ENCODE data around the gene CENATAC.
"Not testable (repeated sequence)": the region's sequence is repeated elsewhere in the genome, so short reads cannot be mapped to it uniquely, and the experiment has no call there.

CENATAC gene

DNA sequence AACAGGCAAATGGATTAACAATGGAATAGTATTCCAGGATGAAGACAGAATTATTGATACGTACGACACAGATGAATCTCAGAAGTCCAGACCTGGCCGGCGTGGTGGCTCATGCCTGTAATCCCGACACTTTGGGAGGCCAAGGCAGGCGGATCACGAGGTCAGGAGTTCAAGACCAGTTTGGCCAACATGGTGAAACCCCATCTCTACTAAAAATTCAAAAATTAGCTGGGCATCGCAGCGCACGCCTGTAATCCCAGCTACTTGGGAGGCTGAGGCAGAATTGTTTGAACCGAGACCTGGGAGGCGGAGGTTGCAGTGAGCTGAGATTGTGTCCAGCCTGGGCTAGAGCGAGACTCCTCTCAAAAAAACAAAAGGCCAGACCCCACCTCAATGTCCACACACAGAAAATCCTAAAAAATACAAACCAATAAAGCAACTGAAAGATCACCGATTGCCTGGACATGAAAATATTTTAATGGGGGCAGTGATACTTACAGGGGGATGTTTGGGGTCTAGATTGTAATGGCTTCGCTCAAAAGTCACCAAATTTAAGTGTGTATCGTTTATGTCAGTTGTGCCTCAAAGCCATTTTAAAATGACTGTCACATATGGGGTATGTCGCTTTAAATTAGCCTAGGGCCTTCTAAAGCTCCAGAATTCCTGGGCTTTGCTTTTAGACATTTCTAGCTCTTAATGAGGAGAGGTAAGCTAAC is 16.4 kb downstream of the CENATAC start:
- Histone ChIP-seq H3K36me3 (ENCODE audit: insufficient read depth, low read length) (peaks cover 65% of the 10 kb centered on the region), H3K27ac (ENCODE audit: low read depth, low read length, poor library complexity, severe bottlenecking) (no peak overlapping the region), H3K4me3 (ENCODE audit: low read depth, low read length, poor library complexity, severe bottlenecking) (no peak overlapping the region), H3F3A (ENCODE audit: insufficient read depth, low read length) (peaks cover 3% of the 10 kb centered on the region; the same call in 1 of the 2 replicates), H3K4me2 (ENCODE audit: low read length) (no peak overlapping the region), H4K20me1 (ENCODE audit: insufficient read depth, low read length) (no peaks in the 10 kb centered on the region), H3K9me2 (ENCODE audit: low read depth, low read length) (no peaks in the 10 kb centered on the region), H3K4me1 (ENCODE audit: insufficient read depth, low read length, severe bottlenecking) (peaks cover 11% of the 10 kb centered on the region), H3K9ac (ENCODE audit: low read length) (no peak overlapping the region), H2AFZ (ENCODE audit: low read length) (no peak overlapping the region), H3K9me3 (ENCODE audit: low read length) (no peaks in the 10 kb centered on the region), H3K27me3 (ENCODE audit: insufficient read depth, low read length) (no peaks in the 10 kb centered on the region), H3K79me2 (ENCODE audit: insufficient read depth, low read length) (peaks cover 24% of the 10 kb centered on the region)
- no peak for TF ChIP-seq EZH2 (IDR thresholded peaks at IDR 0.05; ENCODE audit: borderline replicate concordance, low read length)
- TF ChIP-seq, protein P1, sequence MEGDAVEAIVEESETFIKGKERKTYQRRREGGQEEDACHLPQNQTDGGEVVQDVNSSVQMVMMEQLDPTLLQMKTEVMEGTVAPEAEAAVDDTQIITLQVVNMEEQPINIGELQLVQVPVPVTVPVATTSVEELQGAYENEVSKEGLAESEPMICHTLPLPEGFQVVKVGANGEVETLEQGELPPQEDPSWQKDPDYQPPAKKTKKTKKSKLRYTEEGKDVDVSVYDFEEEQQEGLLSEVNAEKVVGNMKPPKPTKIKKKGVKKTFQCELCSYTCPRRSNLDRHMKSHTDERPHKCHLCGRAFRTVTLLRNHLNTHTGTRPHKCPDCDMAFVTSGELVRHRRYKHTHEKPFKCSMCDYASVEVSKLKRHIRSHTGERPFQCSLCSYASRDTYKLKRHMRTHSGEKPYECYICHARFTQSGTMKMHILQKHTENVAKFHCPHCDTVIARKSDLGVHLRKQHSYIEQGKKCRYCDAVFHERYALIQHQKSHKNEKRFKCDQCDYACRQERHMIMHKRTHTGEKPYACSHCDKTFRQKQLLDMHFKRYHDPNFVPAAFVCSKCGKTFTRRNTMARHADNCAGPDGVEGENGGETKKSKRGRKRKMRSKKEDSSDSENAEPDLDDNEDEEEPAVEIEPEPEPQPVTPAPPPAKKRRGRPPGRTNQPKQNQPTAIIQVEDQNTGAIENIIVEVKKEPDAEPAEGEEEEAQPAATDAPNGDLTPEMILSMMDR (IDR thresholded peaks at IDR 0.05; ENCODE audit: low read length) = no peak

DNA sequence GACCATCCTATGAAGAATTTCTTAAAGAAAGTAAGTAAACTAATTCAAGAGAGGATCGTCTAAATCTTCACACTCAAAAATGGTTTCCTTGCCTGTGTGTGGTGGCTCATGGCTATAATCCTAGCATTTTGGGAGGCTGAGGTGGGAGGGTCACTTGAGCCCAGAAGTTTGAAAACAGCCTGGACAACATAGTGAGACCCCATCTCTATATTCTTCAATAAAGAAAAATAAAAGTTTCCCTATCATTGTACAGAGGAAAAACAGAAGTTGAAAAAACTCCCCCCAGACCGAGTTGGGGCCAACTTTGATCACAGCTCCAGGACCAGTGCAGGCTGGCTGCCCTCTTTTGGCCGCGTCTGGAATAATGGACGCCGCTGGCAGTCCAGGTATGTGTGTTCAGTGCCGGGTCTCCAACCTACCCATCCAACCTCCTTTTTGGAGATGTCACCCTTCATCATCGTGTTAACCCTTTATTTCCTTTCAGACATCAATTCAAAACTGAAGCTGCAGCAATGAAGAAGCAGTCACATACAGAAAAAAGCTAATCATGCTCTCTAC is 17.2 kb downstream of the CENATAC start:
- H3K79me2 ChIP-seq (ENCODE audit: insufficient read depth, low read length) = peaks cover 30% of the 10 kb centered on the region

DNA sequence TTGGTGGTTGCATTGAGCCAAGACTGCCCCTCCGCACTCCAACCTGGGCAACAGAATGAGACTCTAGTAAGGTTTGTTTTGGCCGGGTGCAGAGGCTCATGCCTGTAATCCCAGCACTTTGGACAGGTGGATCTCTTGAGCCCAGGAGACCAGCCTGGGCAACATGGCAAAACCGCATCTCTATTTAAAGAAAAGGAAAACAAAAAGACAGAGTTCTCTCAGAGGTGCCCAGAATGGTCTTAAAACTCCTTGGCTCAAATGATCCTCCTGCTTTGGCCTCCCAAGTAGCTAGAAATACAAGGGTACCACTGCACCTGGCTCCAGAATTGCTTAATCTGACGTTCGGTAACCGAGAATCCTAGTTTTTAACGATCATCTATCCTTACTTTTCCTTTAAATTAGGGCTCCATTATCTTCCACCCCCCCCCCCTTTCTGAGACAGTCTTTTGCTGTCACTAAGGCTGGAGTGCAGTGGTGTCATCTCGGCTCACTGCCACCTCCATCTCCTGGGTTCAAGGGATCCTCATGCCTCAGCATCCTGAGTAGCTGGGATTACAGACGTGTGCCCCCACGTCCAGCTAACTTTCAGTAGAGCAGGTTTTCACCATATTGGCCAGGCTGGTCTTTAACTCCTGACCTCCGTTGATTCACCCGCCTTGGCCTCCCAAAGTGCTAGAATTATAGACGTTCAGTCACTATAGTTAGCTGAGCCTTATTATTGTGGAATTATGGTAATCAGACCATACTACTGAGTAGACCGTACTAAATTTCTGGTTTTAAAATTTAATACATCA is 18.5 kb downstream of the CENATAC start:
- H3K4me2 ChIP-seq (ENCODE audit: low read length) = peak overlapping the region; percentile 73
- peak overlapping the region; percentile 97; the same call in 1 of the 2 replicates for H3K9ac ChIP-seq (ENCODE audit: low read length)
- TF ChIP-seq, protein P1 (IDR thresholded peaks at IDR 0.05; ENCODE audit: low read length) = no peak
- no peak for TF ChIP-seq EZH2 (IDR thresholded peaks at IDR 0.05; ENCODE audit: borderline replicate concordance, low read length)
- H3K79me2 ChIP-seq (ENCODE audit: insufficient read depth, low read length) = peaks cover 32% of the 10 kb centered on the region
- H3K9me3 ChIP-seq (ENCODE audit: low read length) = no peaks in the 10 kb centered on the region
- H3K36me3 ChIP-seq (ENCODE audit: insufficient read depth, low read length) = peaks cover 68% of the 10 kb centered on the region
- no peak overlapping the region for H2AFZ ChIP-seq (ENCODE audit: low read length)
- peaks cover 22% of the 10 kb centered on the region for H3K4me1 ChIP-seq (ENCODE audit: insufficient read depth, low read length, severe bottlenecking)
- H3K27me3 ChIP-seq (ENCODE audit: insufficient read depth, low read length) = no peaks in the 10 kb centered on the region
- peaks cover 3% of the 10 kb centered on the region; the same call in 1 of the 2 replicates for H3F3A ChIP-seq (ENCODE audit: insufficient read depth, low read length)
- no peaks in the 10 kb centered on the region for H4K20me1 ChIP-seq (ENCODE audit: insufficient read depth, low read length)
- H3K4me3 ChIP-seq (ENCODE audit: low read depth, low read length, poor library complexity, severe bottlenecking) = peak overlapping the region; percentile 98
- no peaks in the 10 kb centered on the region for H3K9me2 ChIP-seq (ENCODE audit: low read depth, low read length)
- no peak overlapping the region for H3K27ac ChIP-seq (ENCODE audit: low read depth, low read length, poor library complexity, severe bottlenecking)

More for the DNA sequence above, 17.2 kb downstream of the CENATAC start:
- H3K4me1 ChIP-seq (ENCODE audit: insufficient read depth, low read length, severe bottlenecking) = peaks cover 19% of the 10 kb centered on the region
- H3K9me3 ChIP-seq (ENCODE audit: low read length) = no peaks in the 10 kb centered on the region
- H3K27ac ChIP-seq (ENCODE audit: low read depth, low read length, poor library complexity, severe bottlenecking) = no peak overlapping the region
- H3F3A ChIP-seq (ENCODE audit: insufficient read depth, low read length) = peaks cover 3% of the 10 kb centered on the region; the same call in 1 of the 2 replicates
- H4K20me1 ChIP-seq (ENCODE audit: insufficient read depth, low read length) = no peaks in the 10 kb centered on the region
- no peaks in the 10 kb centered on the region for H3K9me2 ChIP-seq (ENCODE audit: low read depth, low read length)
- no peak overlapping the region for H2AFZ ChIP-seq (ENCODE audit: low read length)
- H3K4me3 ChIP-seq (ENCODE audit: low read depth, low read length, poor library complexity, severe bottlenecking) = no peak overlapping the region
- peaks cover 69% of the 10 kb centered on the region for H3K36me3 ChIP-seq (ENCODE audit: insufficient read depth, low read length)
- no peaks in the 10 kb centered on the region for H3K27me3 ChIP-seq (ENCODE audit: insufficient read depth, low read length)
- TF ChIP-seq, protein P1 (IDR thresholded peaks at IDR 0.05; ENCODE audit: low read length) = no peak; the same call in 1 of the 2 replicates
- TF ChIP-seq EZH2 (IDR thresholded peaks at IDR 0.05; ENCODE audit: borderline replicate concordance, low read length) = no peak
- H3K9ac ChIP-seq (ENCODE audit: low read length) = no peak overlapping the region
- H3K4me2 ChIP-seq (ENCODE audit: low read length) = no peak overlapping the region

DNA sequence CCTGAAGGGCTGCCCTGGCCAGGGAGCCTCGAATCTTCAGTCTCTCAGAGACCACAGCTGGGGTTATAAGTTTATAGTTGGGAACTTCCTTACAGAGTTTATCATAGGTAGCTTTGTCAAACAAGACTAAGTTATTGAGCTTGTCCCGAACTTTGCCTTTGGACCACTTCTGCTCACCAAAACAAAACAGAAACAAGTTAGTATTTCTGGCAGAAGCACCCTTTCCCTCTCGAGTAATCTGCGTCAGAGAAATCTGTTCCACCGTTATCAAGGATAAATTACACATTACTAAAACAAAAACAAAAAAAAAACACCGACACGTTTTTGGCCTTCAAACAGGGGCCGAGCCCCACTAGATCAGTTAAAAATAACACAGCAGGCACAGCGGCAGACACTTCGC is 19.4 kb downstream of the CENATAC start:
- peaks cover 22% of the 10 kb centered on the region for H3K4me1 ChIP-seq (ENCODE audit: insufficient read depth, low read length, severe bottlenecking)
- not testable (repeated sequence) for H3F3A ChIP-seq (ENCODE audit: insufficient read depth, low read length); H3K9me2 ChIP-seq (ENCODE audit: low read depth, low read length); H3K9me3 ChIP-seq (ENCODE audit: low read length); H2AFZ ChIP-seq (ENCODE audit: low read length); H3K27me3 ChIP-seq (ENCODE audit: insufficient read depth, low read length); H4K20me1 ChIP-seq (ENCODE audit: insufficient read depth, low read length)
- H3K36me3 ChIP-seq (ENCODE audit: insufficient read depth, low read length) = peaks cover 73% of the 10 kb centered on the region
- H3K4me2 ChIP-seq (ENCODE audit: low read length) = peak overlapping the region; percentile 73
- peak overlapping the region; percentile 98 for H3K4me3 ChIP-seq (ENCODE audit: low read depth, low read length, poor library complexity, severe bottlenecking)
- peak overlapping the region; percentile 97 for H3K9ac ChIP-seq (ENCODE audit: low read length)
- peaks cover 32% of the 10 kb centered on the region for H3K79me2 ChIP-seq (ENCODE audit: insufficient read depth, low read length)
- peak overlapping the region; percentile 96 for H3K27ac ChIP-seq (ENCODE audit: low read depth, low read length, poor library complexity, severe bottlenecking)
